ENCODE results near the gene IL18BP. TPM values are rescaled to one million over a fixed set of nuclear protein-coding genes. Genes with fewer than 3 reads are reported as not detected.
A peak's percentile ranks its signal among the peaks of the same experiment; 100 is the strongest.

Gene IL18BP
- total RNA-seq, 2 experiments from 2014 or later: 12.4 to 14.0 TPM

GRCh38 chr11:72041364-72042063 lies 42.8 kb downstream of the IL18BP start:
- no peak overlapping the region for H3K4me3 Mint-ChIP-seq
- ChIA-PET POLR2A (interaction anchor here (1.0 to 4.2 kb wide), 12 partner anchors 12 to 71 kb away, joined by 3 to 33 read pairs (median 4); partner anchors contain the start of gene ANAPC15), CTCF (interaction anchor here (1.2 to 4.2 kb wide), 4 partner anchors 16 to 389 kb away, joined by 4 to 38 read pairs (median 4); no protein-coding TSS in a partner anchor)
- peaks cover 15% of the 10 kb centered on the region for H3K36me3 Mint-ChIP-seq (ENCODE audit: low read depth)
- DNase-seq: peak; percentile 40
- H3K9me3 Mint-ChIP-seq: no peaks in the 10 kb centered on the region
- H3K27me3 Mint-ChIP-seq: no peaks in the 10 kb centered on the region
- H3K27ac Mint-ChIP-seq: no peak overlapping the region
- peaks cover 5% of the 10 kb centered on the region for H3K4me1 Mint-ChIP-seq

GRCh38 chr11:72042064-72042745 lies 43.5 kb downstream of the IL18BP start:
- no peak for DNase-seq
- H3K4me3 Mint-ChIP-seq: no peak overlapping the region
- ChIA-PET POLR2A (interaction anchor here (1.0 to 1.8 kb wide), 6 partner anchors 14 to 37 kb away, joined by 3 to 5 read pairs (median 4); no protein-coding TSS in a partner anchor), CTCF (interaction anchor here (1.2 kb wide), 1 partner anchor 389 kb away, joined by 4 read pairs; no protein-coding TSS in a partner anchor)
- no peaks in the 10 kb centered on the region for H3K9me3 Mint-ChIP-seq
- peaks cover 2% of the 10 kb centered on the region for H3K4me1 Mint-ChIP-seq
- H3K36me3 Mint-ChIP-seq (ENCODE audit: low read depth): peaks cover 11% of the 10 kb centered on the region
- H3K27ac Mint-ChIP-seq: no peak overlapping the region
- H3K27me3 Mint-ChIP-seq: no peaks in the 10 kb centered on the region

GRCh38 chr11:72045849-72046248 lies 47.1 kb downstream of the IL18BP start:
- Mint-ChIP-seq H3K27me3 (no peaks in the 10 kb centered on the region), H3K4me1 (peaks cover 2% of the 10 kb centered on the region), H3K9me3 (no peaks in the 10 kb centered on the region), H3K4me3 (no peak overlapping the region), H3K36me3 (ENCODE audit: low read depth) (peaks cover 20% of the 10 kb centered on the region), H3K27ac (no peak overlapping the region)
- CTCF ChIA-PET: no interaction called here
- POLR2A ChIA-PET: no interaction called here
- no peak for DNase-seq

GRCh38 chr11:72048766-72049460 lies 50.2 kb downstream of the IL18BP start:
- no peaks in the 10 kb centered on the region for H3K9me3 Mint-ChIP-seq
- H3K4me3 Mint-ChIP-seq: no peak overlapping the region
- peaks cover 29% of the 10 kb centered on the region for H3K36me3 Mint-ChIP-seq (ENCODE audit: low read depth)
- DNase-seq: no peak
- ChIA-PET CTCF (interaction anchor here (0.8 to 2.8 kb wide), 3 partner anchors 8 to 23 kb away, joined by 3 to 14 read pairs (median 3); no protein-coding TSS in a partner anchor), POLR2A (interaction anchor here (1.4 to 4.0 kb wide), 2 partner anchors 9 to 26 kb away, joined by 3 to 16 read pairs; no protein-coding TSS in a partner anchor)
- no peak overlapping the region for H3K27ac Mint-ChIP-seq
- no peaks in the 10 kb centered on the region for H3K27me3 Mint-ChIP-seq
- peaks cover 8% of the 10 kb centered on the region for H3K4me1 Mint-ChIP-seq

Other genes starting within 250 kb of the IL18BP start
- gene DEFB108B, start 165.7 kb upstream of the IL18BP start, total RNA-seq: not detected
- not detected for gene DEFB131B, start 120.5 kb upstream of the IL18BP start, total RNA-seq
- gene XNDC1N, start 70.3 kb upstream of the IL18BP start, total RNA-seq: 10 to 100 TPM; 12.8 to 14.0 TPM
- gene RNF121, start 69.9 kb upstream of the IL18BP start, total RNA-seq: 10 to 100 TPM; 25.7 to 28.1 TPM
- 100 to 1,000 TPM; 200 to 201 TPM for gene NUMA1, start 81.6 kb downstream of the IL18BP start, total RNA-seq
- gene LRRC51, start 81.9 kb downstream of the IL18BP start, total RNA-seq: 1 to 10 TPM; 5.9 to 7.1 TPM
- 10 to 100 TPM; 72.7 to 76.9 TPM for gene LAMTOR1, start 104.4 kb downstream of the IL18BP start, total RNA-seq
- not detected for gene TOMT, start 107.0 kb downstream of the IL18BP start, total RNA-seq
- gene ANAPC15, start 113.8 kb downstream of the IL18BP start, total RNA-seq: 10 to 100 TPM; 53.0 to 58.7 TPM
- not detected for gene FOLR3, start 136.8 kb downstream of the IL18BP start, total RNA-seq
- gene FOLR1, start 193.2 kb downstream of the IL18BP start, total RNA-seq: not detected
- not detected for gene FOLR2, start 217.9 kb downstream of the IL18BP start, total RNA-seq
- 100 to 1,000 TPM; 138 to 153 TPM for gene INPPL1, start 225.9 kb downstream of the IL18BP start, total RNA-seq
- not detected for gene PHOX2A, start 245.3 kb downstream of the IL18BP start, total RNA-seq